Measurements from ENCODE around the gene ETHE1.
A peak's percentile ranks its signal among the peaks of the same experiment; 100 is the strongest.
"Not testable (repeated sequence)": the region's sequence is repeated elsewhere in the genome, so short reads cannot be mapped to it uniquely, and the experiment has no call there.

ETHE1 gene

GRCh38 chr19:43522929-43523328 lies 4.1 kb downstream of the ETHE1 start:
- no peak for DNase-seq

- DNase-seq: peak; percentile 59 to 87
These were observed 7.4 kb downstream of the ETHE1 start for GRCh38 chr19:43519436-43520088.

DNA sequence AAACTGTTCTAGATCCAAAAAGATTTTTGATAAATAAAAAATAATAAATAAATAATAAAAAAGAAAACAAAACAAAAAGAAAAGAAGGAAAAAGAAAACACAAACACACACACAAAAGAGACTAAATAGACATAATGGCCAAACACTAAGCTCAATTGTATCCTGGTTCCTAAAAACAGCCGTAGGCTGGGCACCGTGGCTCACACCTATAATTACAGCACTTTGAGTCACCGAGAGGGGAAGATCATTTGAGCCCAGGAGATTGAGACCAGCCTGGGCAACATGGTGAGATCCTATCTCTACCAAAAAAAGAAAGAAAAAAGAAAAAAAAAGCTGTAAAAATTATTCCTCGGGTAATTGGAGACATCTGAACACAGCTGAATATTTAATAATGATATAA lies 8.9 kb downstream of the ETHE1 start:
- DNase-seq: no peak

- DNase-seq: not testable (repeated sequence)
These were observed 14.6 kb downstream of the ETHE1 start for GRCh38 chr19:43512399-43512798.

DNA sequence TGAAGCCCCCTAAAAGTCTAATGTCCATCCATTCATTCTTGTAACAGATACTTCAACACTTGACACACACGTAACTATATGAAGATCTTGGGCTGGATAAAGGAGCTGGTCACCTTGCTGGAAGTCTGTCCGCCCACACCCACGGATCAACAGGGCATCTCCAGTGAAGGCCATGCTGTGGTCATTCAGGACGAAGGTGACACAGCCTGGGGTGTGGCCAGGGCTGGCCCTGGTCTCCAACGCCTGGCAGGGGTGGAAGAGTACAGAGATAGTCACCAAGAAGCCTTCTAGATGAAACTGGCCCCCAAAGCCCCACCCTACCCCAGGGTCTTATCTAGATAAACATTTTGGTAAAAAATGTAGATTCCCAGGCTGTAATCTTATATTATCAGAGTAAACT lies 15.7 kb downstream of the ETHE1 start:
- DNase-seq: no peak

- DNase-seq: no peak
These were observed 16.3 kb downstream of the ETHE1 start for GRCh38 chr19:43510713-43511112.

GRCh38 chr19:43507880-43508279 lies 19.1 kb downstream of the ETHE1 start:
- DNase-seq: no peak

GRCh38 chr19:43506629-43507028 lies 20.4 kb downstream of the ETHE1 start:
- DNase-seq: no peak

DNA sequence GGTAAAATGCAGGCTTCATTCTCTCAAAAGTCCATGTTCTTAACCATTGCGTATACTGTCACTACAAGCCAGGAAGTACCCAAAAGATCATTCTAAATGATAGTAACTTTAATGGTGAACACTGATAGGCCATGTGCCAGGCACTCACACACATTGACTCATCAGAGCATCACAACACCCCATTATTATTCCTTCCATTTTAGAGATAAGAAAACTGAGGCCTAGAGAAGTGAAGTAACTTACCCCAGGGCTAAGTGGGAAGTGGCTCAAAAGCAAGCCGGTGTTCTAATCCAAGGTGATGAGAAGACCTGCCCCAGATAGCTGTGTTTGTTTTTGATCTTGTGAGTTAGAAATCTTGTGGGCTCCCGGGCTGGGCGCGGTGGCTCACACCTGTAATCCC lies 21.1 kb downstream of the ETHE1 start:
- no peak for DNase-seq

DNA sequence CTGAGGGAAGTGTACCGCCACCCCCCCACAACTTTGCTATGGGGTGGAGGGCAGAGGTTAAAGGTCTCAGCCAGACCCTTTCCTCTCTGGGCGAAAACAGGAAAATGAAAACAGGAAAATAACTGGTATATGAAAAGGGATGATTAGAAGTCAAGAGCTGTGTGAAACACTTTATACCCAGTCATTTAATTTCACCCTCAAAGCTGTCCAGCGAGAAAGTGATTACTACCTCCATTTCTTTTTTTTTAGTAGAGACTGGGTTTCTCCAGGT lies 21.9 kb downstream of the ETHE1 start:
- DNase-seq: no peak

- DNase-seq: peak in 1 of 2 experiments; percentile 29
These were observed 22.4 kb downstream of the ETHE1 start, which contains the start of gene PHLDB3 for GRCh38 chr19:43504426-43505185. Gene PHLDB3 (minus strand): TSS chr19:43504746. CDS start chr19:43504118, 628 bp downstream.

DNA sequence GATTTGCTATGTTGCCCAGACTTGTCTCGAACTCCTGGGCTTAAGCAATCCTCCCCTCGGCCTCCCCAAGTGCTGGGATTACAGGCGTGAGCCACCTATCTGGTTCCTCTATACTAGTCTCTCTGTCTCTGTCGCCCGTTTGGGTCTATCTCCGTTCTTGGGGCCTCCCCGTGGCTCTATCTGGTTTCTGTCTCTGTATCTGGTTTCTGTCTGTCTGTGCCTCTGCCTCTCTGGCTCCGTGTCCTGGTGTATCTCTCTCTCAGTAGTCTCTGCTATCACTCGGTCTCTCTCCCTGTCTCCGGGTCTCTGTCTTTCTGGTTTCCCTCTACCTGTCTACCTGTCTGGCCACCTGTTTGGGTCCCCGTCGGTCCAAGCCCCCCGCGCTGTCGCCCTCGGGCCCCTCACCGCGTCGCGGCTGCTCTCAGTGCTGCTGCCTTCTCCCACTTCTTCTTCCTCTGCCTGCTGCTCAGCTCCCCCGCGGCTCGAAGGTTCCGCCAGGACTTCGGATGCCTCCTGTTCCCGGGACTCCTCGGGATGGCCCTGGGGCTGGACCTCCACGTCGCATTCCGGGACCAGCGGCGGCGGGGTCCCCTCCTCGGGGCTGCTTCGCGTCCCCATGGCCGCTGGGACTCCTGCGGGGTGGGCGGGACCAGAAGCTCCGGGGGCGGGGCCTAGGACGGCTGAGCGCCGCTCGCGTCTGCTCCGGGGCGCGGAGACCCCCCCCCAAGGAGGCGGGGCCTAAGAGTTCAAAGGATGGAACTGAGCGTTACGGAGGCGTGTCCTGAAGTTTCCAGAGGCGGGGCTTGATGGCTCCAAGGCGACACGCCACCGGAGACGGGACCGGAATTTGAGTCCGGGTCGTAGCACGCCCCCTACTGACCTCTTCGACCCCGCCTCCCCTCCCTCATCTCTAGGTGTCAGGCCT lies 23.2 kb downstream of the ETHE1 start:
- DNase-seq: peak; percentile 95 to 97

DNA sequence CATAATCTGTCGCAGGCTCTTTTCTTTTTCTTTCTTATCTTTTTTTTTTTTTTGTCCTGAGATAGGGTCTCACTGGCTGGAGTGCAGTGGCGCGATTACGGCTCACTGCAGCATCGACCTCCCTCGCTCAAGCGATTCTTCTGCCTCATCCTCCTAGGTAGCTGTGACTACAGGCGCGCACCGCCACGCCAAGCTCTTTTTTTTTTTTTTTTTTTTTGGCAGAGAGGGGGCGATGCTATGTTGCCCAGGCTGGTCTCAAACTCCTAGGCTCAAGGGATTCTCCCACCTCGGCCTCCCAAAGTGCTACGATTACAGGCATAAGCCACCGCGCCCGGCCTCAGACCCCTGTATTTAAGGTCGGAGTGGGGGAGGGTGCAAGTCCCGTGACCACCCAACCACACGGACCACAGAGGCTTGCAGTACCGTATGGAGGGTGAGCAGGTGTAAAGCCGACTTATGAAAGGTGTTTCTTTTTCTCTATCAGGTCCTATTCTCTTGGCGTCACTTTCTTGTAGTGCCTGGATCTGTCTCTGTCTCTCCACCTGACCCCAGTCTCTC lies 24.5 kb downstream of the ETHE1 start:
- no peak for DNase-seq

- DNase-seq: no peak
These were observed 25.2 kb downstream of the ETHE1 start for GRCh38 chr19:43501661-43502418.

DNA sequence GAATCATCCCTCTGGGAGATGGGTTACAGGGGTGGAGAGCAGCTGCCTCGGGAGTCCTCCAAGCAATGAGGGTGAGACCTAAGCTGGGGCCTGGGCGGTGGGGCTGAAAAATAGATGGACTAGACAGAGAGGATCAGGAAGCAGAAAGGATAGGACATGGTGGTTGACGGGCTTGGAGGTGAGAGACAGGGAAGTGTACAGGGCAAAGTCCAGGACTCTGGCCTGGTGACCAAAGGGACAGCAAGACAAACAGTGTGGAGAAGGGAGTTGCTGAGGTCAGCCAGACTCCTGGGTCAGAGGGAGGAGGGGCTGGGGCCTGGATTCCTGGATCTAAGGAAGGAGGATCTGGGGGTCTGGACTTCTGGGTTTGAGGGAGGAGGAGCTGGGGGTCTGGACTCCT lies 28.0 kb downstream of the ETHE1 start:
- DNase-seq: no peak

DNA sequence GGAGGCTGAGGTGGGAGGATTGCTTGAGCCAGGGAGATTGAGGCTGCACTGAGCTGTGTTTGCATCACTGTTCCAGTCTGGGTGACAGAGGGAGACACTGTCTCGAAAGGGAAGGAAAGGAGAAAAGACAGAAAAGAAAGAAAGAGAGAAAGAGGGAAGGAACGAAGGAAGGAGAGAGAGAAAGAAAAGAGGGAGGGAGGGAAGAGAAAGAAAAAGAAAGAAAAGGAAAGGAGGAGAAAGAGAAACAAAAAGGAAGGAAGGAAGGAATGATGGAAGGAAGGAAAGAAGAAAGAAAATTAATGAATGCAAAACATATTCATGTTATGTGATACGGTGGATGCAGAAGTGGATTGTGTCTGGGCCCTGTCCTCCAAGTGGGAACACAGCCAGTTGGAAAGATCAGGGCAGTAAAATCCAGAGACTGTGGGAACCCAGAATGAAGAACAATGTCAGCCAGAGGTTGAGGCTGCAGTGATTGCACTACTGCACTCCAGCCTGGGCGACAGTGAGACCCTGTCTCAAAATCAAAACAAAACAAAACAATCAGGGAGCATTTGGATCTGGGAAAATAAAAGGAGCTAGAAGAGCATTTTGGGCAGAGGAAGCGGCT lies 28.7 kb downstream of the ETHE1 start:
- DNase-seq: no peak

GRCh38 chr19:43496960-43497359 lies 30.0 kb downstream of the ETHE1 start:
- DNase-seq: no peak

GRCh38 chr19:43495082-43495481 lies 31.9 kb downstream of the ETHE1 start:
- DNase-seq: no peak

DNA sequence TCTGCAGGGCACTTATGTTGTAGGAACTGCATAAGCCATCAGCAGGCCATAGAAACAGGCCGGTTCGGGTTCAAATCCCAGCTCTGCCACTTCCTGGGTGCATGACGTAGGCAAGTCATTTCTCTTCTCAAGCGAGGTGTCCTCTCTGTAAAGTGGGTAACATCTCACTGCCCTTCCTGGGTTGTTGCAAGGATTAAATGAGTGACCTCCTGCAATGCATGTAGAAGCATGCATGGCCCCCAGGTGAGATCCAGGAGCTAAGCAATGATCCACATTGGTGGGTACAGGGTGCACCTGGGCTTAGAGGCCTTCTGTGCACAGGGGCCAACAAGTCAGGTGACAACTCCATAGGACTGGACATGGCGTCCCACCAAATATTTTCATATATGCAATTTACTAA lies 36.2 kb downstream of the ETHE1 start:
- DNase-seq: no peak

- no peak for DNase-seq
These were observed 36.9 kb downstream of the ETHE1 start for GRCh38 chr19:43489979-43490599.

DNA sequence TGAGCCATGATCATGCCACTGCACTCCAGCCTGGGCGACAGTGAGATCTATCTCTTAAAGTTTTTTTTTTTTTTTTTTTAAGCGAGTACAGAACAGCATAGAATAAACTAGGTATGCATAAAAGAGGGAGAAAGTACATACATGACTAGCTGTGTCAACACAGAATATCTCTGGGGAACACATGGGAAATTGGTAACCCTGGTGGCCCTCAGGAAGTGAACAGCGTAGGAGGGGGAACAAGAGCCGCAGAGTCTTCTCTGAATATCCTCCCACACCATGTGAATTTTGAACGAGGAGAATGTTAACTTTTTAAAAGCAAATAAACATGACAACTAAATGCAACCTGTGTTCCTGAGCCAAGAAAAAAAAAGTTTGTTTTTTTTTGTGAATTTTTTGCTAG lies 37.7 kb downstream of the ETHE1 start:
- no peak for DNase-seq

- no peak for DNase-seq
These were observed 38.8 kb downstream of the ETHE1 start for GRCh38 chr19:43488179-43488578.

All from NCI-H446 (cell line).